GM12874 (cell line): Measurements from ENCODE around the gene REX1BD.

Source experiments
- TF ChIP-seq, protein P1 (sequence below): IDR thresholded peaks from 2 replicates; pipeline ENCODE4 v1.5.1; 2011; ENCODE audit warnings: low read depth, mild to moderate bottlenecking, control low read depth, low read length, moderate library complexity; ENCODE audit not compliant: insufficient read depth

The REX1BD gene

DNA sequence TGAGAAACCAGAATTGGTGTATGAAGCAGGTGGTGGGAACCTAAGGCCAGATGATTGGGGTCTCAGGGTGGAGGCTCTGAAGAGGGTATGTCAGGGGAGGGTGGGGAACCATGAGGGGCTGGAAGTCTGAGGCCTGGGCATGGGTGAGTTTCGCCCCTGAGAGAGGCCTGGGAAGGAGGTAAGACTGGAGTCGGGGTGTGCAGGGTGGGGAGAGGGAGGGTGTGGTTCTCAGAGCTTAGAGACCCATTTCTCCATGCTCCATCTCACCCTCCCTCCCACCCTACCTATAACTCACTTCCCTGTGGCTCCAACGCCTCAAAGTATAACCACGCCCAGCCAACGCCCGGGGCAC lies 47.2 kb downstream of the REX1BD start:
- TF ChIP-seq, protein P1, sequence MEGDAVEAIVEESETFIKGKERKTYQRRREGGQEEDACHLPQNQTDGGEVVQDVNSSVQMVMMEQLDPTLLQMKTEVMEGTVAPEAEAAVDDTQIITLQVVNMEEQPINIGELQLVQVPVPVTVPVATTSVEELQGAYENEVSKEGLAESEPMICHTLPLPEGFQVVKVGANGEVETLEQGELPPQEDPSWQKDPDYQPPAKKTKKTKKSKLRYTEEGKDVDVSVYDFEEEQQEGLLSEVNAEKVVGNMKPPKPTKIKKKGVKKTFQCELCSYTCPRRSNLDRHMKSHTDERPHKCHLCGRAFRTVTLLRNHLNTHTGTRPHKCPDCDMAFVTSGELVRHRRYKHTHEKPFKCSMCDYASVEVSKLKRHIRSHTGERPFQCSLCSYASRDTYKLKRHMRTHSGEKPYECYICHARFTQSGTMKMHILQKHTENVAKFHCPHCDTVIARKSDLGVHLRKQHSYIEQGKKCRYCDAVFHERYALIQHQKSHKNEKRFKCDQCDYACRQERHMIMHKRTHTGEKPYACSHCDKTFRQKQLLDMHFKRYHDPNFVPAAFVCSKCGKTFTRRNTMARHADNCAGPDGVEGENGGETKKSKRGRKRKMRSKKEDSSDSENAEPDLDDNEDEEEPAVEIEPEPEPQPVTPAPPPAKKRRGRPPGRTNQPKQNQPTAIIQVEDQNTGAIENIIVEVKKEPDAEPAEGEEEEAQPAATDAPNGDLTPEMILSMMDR: no peak

DNA sequence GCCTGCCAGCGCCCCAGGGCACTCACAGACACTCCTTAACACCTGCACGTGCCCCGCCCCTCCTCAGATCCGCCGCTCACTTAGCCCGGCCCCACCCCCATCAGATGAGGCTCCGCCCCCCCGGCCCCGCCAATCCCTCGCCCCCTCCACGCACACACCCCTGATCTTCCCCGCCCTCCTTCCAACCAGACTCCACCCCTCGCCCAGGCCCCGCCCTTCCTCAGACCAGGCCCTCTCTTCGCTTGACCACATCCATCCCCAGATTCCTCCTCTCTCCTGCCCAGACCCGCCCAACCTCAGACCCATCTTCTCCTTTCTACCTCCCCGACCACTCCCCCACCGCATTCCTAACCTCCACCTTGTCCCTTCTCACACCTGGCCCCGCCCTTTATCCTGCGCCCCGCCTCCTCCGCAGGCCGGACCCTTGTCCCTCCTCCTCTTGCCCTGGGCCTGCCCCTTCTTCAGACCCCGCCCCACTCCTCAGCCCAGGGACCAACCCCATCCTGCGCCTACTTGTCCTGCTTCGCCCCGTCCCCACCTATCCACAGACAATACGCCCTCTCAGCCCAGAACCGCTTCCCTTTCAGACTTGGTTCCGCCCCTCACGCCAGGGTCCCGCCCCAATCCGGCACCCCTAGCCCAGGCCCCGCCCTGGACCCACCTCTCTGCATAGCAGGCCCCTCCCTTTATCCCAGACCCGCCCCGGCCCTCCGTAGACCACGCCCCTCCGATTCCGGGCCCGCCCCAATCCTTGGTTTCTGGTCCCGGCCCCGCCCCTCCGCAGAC lies 47.8 kb downstream of the REX1BD start:
- TF ChIP-seq, protein P1: no peak

DNA sequence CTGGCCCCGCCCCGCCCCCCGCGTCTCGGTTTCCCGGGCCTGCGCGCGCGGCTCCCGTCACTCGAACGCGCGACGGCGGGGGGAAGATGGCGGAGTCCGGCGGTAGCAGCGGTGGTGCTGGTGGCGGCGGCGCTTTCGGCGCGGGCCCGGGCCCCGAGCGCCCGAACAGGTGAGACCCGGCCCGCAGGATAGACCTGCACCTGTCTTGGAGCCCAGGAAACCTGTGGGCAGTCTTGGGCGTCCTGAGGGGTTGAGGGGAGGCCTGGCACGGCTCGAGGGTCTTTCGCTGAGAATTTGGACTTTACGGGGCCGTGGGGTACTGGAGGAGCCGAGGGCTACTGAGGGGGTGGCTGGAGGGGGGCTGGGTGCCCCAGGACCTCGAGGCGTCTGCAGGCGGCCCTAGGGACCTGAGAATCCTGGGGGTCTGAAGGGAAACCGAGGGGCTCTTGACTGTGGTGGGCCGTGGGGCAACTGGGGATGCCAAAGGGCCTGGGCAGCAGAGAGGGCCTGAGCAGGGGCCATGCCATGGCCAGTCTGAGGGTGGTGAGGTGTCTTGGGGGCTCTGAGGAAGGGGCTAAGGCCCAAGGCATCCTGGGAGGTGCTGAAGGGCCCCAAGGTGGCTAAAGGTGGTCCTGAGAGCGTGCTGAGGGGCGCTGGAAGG lies 48.5 kb downstream of the REX1BD start, which contains the start of gene KLHL26:
Gene KLHL26 (plus strand): TSS at position 60 of the 661 bp plus-strand sequence. CDS start 27 bp downstream, at position 87.
- TF ChIP-seq, protein P1: no peak

DNA sequence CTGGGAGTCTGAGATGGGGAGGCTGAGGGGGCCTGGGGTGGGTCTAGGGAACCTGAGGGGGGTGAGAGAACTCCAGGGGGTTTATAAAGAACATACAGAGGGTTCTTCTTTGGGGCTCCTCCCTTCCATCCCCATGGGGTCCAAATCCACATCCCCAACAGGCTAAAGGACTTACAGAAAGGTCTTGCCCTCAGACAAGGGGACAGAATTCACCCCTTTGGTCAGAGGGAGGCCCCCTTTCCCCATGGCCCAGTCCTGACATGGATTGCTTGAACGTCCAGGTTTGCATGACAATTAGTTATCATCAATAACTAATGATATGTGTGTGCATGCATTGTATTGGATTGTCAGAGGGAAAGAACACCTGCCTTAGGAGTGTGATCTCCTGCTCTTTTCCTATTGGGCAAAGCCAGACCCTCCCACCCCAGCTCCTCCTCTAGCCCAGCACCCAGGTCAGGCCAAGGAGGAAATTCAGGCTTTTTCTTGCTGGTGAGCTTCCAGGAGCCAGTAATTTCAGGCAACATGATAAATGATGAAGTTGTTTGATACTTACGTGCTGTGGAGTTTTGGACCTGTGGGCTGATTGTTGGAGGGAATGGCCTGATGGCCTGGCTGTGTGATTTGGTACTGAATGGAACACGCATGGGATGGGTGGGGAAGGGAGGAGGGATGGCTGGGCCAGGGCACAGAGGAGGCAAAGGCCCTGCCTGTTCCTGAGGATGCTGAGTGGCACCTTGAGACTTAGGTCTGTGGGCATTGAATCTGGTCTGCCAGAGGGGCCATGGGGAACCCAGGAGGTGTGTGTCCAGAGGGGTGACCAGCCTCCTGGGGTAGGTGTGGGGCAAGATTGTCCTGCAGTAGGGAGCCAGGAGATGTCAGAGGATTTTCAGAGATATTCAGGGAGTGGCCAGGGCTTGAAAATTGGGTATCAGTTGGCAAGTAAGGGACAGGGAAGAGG lies 49.4 kb downstream of the REX1BD start:
- TF ChIP-seq, protein P1: no peak

DNA sequence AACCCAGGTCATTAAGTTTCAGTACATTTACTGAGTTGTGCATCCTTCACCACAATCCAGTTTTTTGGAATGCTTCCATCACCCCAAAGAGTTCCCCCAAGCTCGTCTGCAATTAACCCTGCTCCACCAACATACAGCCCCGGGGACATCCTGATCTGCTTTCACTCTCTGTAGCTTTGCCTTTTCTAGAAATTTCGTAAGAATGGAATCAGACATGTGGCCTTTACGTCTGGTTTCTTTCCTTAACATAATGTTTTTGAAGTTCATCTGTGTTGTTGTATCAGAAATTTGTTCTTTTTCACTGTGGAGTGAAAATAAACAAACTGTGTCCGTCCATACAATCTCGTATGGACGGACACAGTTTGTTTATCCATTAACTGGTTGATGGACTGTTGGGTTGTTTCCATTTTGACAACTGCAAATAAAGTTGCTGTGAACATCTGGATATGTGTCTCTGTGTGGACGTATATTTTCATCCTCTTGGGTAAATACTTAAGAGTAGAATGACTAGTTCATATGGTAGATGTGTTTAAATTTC lies 51.2 kb downstream of the REX1BD start:
- TF ChIP-seq, protein P1: no peak
